Endothelial cell of coronary artery (primary cell): ENCODE measurements around the gene RHBDF2. TPM values are rescaled to one million over a fixed set of nuclear protein-coding genes. Genes with fewer than 3 reads are reported as not detected.

Experiments
- total RNA-seq: library from RNA; depleted of rRNA; stranded (reverse); fragments of >200 nt; gene quantifications from 2 replicates; pipeline ENCODE4 v1.2.3, GENCODE V29; 2014

Gene RHBDF2
- total RNA-seq, result 9.1 and 22.9 TPM in 2 replicates

GRCh38 chr17:76501018-76501826, at the start of gene RHBDF2:
TSS of gene RHBDF2 (minus strand) at chr17:76501423. CDS start at chr17:76481524, 19,899 bp downstream.

GRCh38 chr17:76539631-76540271, 38.5 kb upstream of the RHBDF2 start, which contains the start of gene PRCD:
TSS of gene PRCD (plus strand) at chr17:76540044. CDS start at chr17:76540142, 98 bp downstream.

GRCh38 chr17:76537578-76538280, 36.5 kb upstream of the RHBDF2 start, which contains the start of gene CYGB:
TSS of gene CYGB (minus strand) at chr17:76537709. CDS start at chr17:76537542, 167 bp downstream.

GRCh38 chr17:76467366-76467765, 33.9 kb downstream of the RHBDF2 start, which contains the start of gene AANAT:
TSS of gene AANAT (plus strand) at chr17:76467603. CDS start at chr17:76468747, 1,144 bp downstream.

GRCh38 chr17:76452660-76453430, 48.4 kb downstream of the RHBDF2 start, which contains the start of gene UBE2O:
TSS of gene UBE2O (minus strand) at chr17:76453152. CDS start at chr17:76453141, 11 bp downstream.

Other genes with a start within 250 kb of the RHBDF2 start
- 6.3 and 9.0 TPM in 2 replicates for gene UBALD2, start 236.1 kb downstream of the RHBDF2 start, total RNA-seq
- 2.9 and 4.1 TPM in 2 replicates for gene QRICH2, start 193.1 kb downstream of the RHBDF2 start, total RNA-seq
- gene PRPSAP1, start 147.5 kb downstream of the RHBDF2 start, total RNA-seq, result 36.9 and 51.6 TPM in 2 replicates
- 102 and 124 TPM in 2 replicates for gene SPHK1, start 116.8 kb downstream of the RHBDF2 start, total RNA-seq
- 22.7 and 32.5 TPM in 2 replicates for gene UBE2O, start 48.3 kb downstream of the RHBDF2 start, total RNA-seq
- not detected in 2 replicates for gene AANAT, start 33.8 kb downstream of the RHBDF2 start, total RNA-seq
- gene CYGB, start 36.3 kb upstream of the RHBDF2 start, total RNA-seq, result 0.45 and 5.0 TPM in 2 replicates
- gene PRCD, start 38.6 kb upstream of the RHBDF2 start, total RNA-seq, result 0.85 TPM in 1 of 2 replicates, not detected in the other
- 0.66 TPM in 1 of 2 replicates, not detected in the other for gene ST6GALNAC2, start 84.4 kb upstream of the RHBDF2 start, total RNA-seq
- 0.27 TPM in 1 of 2 replicates, not detected in the other for gene ST6GALNAC1, start 142.3 kb upstream of the RHBDF2 start, total RNA-seq
- gene MXRA7, start 209.5 kb upstream of the RHBDF2 start, total RNA-seq, result 78.5 and 200 TPM in 2 replicates
- gene JMJD6, start 225.2 kb upstream of the RHBDF2 start, total RNA-seq, result 19.6 and 29.7 TPM in 2 replicates
- 13.6 and 14.8 TPM in 2 replicates for gene METTL23, start 225.4 kb upstream of the RHBDF2 start, total RNA-seq
- 185 and 239 TPM in 2 replicates for gene SRSF2, start 235.9 kb upstream of the RHBDF2 start, total RNA-seq
- gene MFSD11, start 236.7 kb upstream of the RHBDF2 start, total RNA-seq, result 19.0 and 22.8 TPM in 2 replicates